GM19372 (cell line): Measurements from ENCODE around the gene HSF2.
A peak's percentile ranks its signal among the peaks of the same experiment; 100 is the strongest.

Source experiments
- ATAC-seq: cut with Tn5 transposase; IDR thresholded peaks from one replicate; pipeline ENCODE4 v1.9.1; 2021; ENCODE audit warnings: mild to moderate bottlenecking, low read depth, moderate library complexity; ENCODE audit not compliant: unreplicated experiment

Gene HSF2, protein sequence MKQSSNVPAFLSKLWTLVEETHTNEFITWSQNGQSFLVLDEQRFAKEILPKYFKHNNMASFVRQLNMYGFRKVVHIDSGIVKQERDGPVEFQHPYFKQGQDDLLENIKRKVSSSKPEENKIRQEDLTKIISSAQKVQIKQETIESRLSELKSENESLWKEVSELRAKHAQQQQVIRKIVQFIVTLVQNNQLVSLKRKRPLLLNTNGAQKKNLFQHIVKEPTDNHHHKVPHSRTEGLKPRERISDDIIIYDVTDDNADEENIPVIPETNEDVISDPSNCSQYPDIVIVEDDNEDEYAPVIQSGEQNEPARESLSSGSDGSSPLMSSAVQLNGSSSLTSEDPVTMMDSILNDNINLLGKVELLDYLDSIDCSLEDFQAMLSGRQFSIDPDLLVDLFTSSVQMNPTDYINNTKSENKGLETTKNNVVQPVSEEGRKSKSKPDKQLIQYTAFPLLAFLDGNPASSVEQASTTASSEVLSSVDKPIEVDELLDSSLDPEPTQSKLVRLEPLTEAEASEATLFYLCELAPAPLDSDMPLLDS

DNA sequence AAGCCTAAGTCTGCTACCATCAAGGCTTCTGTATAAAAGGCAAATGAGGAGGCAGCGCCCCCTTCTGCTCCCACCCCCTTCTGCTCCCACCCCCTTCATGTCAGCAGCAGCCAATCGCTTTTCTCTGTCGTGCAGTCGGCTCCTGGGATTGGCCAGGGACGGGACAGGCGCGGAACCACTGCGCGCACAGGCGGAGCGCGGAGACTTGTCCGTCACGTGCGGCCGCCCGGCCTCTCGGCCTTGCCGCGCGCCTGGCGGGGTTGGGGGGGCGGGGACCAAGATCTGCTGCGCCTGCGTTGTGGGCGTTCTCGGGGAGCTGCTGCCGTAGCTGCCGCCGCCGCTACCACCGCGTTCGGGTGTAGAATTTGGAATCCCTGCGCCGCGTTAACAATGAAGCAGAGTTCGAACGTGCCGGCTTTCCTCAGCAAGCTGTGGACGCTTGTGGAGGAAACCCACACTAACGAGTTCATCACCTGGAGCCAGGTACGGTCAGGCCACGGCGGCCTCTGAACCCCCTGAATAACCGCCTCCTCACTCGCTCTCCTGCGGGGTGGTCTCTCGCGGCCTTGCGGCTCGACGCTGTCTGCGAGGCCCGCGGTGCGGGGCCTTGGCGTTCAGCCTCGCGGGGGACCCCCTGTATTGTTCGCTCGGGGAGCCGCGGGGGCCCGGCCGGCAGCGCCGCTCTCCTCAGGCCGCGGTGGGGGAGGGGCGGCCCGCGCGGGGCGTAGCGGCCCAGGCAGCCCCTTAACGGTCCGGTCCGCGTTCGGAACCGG, at the start of gene HSF2:
HSF2 (plus strand) TSS at position 305 of the 773 bp plus-strand sequence; CDS start at position 391, 86 bp downstream.
- ATAC-seq: peak; percentile 98

DNA sequence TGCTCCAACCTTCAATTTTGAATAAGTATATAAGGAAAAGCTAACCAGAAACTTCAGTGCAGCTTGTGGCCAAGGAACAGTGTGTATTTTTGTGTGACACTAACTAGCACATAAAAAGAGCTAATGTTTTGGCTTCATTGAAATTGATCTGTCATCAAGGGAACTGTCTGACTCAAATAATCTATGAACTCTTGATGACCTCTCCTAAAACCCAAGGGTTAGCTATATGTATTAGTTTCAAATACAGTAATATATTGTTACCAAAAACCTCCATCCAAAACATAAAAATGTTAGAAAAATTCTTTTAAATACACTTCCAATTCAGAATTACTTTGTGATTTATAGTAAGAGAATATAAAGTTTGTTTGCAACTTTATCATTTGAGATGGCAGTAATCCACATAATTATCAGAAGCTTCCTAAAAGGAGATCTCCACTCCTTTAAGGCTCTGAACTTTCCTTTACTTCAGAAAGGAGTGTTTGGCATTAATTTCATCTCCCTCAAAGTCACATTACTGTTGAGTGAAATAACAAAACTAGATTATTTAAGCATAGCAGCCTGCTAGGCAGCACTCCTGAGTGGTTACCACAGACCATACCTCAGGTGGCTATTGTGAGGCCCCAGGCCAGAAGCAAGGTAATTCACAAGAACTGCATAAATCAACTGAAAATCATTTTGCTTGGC, 46.3 kb upstream of the HSF2 start:
- ATAC-seq: no peak

DNA sequence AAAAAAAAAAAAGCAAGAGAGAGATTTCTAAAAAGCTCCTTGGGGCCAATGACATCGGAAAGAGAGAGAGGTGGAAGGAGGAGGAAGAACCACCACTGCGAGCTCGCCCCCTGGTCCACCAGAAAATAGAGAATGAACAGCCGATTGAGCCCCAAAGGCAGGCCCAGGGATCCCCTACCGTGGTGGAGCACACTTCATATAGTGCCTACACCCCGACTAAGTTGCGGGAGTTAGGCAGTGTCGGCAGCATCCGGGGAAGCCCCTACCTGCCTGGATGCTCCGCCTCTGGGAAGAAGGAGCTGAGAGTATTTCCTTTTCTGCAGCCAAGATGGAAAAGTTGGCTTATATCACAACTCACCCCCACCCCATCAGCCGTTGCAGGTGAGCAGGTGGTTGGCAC, 38.6 kb upstream of the HSF2 start:
- no peak for ATAC-seq

DNA sequence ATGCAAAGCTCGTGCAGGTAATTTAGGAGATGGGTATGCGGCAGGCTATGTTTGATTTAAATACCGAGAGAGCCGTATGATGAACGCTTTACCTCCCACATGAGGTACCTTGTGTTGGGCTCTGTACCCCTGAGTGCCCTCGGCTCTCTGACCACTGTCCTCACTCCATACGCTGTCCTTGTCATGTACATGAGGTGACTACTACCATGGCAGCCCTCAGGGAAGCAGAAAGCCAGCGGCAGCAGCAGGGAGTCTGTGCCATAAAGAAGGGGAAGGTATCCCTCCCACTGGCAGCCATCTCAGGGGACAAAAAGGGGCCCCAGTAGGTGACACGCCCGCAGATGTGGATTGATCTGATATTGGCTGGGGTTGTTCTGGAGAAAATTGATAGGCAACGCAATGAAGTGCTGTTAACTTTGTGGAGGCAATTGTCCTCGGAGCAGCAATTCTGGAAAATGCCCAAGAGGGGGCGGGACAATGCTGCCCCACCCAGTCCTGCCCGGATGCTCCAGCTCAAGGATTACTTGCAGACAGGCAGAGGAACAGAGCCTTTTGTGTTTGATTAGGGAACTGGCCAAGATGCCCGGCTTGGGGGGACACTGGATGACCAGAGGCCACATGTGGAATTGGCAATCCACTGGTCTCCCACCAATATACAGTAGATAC, 38.0 kb upstream of the HSF2 start:
- ATAC-seq: no peak

DNA sequence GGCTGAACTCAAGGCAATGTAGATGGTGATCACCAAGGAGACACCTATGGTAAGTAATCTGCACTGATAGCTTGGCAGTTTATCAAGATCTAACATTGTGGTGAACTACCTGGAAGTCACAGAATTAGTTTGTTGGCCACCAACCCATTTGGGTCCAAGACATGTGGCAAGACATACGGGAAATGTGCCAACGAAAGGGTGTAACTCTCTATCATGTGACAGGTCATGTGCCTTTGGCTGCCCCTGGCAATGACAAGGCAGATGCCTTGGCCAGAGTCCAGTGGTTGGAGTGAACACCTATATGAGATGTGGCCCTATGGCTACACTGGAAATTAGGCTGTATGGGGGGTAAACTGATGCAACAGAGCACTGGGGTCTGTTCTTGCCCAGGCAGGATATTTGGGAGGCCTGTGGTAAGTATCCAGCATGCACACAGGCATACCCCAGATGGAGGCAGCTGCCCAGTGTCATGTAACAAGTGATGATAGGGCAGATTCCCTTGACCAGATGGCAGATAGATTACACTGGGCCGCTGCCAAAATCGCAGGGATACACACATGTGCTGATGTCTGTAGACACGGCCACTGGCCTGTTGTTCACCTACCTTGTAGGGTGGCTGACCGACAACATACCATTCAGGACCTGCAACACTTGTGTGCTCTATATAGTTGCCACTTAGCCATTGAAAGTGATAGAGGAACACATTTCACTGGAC, 35.5 kb upstream of the HSF2 start:
- no peak for ATAC-seq

DNA sequence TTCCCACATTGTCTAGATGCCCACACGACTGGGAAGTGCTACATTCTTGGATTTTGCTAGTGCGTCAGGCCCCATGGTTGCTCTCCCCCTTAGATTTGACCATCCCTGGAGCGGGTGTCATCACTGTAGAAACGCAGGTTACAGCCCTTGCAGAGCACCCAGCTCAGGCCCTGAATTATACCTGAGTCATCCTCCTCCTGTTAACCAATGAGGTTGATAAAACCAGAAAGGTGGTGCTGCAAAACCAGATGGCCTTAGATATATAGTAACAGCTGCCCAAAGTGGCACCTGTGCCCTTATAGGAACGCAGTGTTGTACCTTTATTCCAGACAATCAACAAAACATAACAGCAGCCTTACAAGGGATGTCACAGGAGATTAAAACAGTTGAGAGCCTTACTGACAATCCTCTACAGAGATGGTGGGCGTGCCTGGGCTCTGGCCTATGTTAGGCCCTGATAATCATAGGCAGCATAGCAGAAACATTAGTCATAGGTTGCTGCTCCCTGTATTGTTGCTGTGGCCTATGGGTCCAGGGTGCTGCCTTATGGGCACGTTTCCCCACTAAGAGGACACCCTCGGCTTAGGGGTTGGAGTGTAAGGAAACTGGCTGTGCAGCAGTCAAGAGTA, 33.6 kb upstream of the HSF2 start:
- ATAC-seq: no peak

DNA sequence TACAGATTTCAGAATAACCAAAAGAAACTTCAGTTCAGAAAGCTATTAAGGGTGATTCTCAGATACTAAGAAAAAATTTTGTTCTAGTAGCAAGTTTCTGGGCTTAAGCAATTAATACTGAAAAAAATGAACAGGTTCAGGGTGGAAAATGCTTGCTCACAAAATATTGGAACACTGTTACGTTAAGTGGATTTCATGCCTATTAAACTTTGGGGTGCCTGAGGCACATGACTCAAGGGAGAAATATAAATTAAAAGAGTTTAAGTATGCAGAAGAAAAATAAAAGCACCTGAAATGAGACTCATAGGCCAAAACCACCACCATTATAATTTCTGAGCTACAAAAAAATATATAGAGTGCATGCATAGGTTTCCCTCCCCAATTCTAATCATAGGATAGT, 32.3 kb upstream of the HSF2 start:
- ATAC-seq: no peak

DNA sequence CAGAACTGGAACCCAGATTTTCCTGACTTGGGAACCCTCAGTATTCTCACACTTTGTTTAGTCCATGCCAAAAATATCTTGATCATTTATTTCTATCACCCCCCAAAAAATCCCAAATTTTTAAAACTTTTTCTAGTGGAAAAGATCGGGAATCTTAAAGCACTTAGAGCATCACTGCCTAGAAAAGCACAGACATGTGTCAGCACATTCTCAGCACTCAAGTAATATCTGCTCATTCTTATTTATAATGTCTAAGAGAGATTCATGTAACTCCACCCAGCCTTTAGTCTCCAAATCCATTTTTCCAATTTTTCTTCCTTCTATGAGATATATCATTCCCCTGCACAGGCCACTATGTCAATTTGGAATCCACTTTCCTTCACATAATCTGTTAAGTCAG, 29.9 kb upstream of the HSF2 start:
- no peak for ATAC-seq

DNA sequence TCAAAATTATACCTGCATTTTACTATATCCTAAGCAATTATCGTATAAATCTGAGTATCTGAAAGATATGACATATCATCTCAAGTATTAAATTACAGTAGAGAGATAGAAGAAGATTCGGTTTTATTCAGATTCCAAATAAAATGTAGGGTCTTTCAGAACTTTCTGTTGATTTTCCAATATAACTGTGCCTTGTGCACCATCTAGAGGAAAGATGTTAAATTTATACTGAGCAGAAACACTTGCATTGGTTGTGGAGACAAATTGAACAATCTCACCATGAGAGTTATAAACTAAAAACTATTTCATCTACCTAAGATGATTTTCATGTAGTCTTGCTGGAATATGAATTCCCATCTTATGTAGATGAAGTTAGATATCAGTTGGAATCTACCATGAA, 26.8 kb upstream of the HSF2 start:
- no peak for ATAC-seq

DNA sequence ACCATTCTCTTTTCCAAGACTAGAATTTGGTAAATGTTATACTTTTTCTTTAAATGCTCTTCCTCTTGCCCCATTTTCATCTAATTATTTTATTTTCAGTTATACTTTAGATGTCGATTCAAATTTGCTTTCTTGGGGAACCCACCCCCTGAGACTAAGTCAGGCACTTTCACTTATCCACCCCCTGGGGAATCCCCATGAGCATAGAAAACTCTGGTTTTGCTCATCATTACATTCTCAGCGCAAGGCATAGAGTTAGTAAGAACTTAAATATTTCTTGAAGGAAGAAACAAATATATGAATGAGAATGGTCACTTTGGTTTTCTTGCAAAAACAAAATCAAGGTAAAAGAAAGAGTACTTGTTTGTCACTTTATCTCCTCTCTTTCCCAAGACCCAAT, 25.1 kb upstream of the HSF2 start:
- no peak for ATAC-seq

DNA sequence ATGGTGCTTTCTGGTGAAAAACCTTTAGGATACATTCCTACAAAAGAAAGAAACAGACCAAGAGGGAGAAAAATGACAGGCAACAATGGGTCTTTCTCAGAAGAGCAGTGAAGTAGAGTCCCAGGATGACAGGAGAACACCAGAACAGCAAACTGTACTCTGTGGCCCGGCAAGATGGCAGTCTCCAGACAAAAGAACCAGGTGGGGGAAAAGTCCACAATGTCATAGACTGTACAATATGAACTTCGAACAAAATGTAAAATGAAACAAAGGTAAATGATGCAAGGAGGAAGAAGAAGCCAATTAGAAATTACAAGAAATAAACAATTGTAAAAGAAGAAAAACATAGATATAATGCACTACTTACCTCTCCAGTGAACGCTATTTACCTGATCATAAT, 23.2 kb upstream of the HSF2 start:
- no peak for ATAC-seq

DNA sequence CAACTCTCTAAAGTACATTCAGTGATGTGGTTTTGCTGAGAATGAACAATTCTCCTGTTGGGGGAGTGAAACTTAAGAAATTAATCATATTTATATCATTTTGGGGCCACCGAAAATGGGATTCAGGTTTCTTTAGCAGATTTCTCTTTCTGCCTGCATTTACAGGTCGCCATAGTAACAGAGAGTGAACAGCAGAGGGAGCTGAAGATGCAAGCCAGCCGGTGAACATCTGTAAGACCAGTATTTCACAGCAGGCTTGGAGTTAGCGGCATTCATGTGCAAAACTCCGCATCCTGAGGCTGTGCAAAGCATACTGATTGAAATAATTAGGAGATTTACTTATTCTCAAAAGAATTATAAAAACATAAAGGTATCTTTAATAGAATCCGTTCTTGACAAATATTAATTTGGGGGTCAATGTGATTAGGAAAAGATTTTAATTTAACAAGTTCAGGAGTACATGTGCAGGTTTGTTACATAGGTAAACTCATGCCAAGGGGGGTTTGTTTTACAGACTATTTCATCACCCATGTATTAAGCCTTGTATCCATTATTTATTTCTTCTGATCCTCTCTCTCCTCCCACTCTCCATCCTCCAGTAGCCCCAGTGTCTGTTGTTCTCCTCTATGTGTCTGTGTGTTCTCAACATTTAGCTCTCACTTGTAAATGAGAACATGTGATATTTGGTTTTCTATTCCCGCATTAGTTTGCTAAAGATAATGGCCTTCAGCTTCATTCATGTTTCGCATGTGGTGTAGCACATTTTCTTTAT, 17.8 kb upstream of the HSF2 start:
- ATAC-seq: peak; percentile 100

DNA sequence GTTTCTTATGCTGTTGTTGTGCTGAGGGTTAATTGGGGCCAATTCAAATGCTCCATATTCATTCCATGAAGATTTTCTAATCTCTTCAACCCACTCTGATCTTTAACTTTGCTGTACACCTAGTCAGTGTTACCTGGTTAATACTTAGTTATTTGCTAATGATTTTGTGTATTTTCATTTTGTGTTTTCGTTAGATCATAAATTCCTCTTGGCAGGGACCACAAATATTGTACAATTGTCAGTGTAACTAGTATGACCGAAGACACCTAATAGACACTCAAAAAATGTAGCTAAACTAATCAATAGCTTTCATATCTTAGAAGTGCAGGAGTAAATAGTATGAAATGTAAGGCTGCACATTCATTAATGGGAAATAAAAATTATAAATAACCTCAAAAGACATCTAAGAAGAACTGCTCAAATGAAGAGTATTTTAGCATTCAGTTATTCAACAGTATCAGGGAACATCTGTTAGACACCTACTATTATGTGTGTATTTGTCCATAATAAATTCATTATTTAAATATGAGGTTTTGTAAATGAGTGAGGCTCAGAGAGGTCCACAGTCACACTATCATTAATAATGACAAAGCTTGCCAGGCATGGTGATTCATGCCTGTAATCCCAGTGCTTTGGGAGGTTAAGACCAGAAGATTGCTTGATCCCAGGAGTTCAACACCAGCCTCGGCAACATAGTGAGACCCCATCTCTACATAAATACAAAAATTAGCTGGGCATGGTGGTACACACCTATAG, 13.4 kb upstream of the HSF2 start:
- ATAC-seq: no peak

DNA sequence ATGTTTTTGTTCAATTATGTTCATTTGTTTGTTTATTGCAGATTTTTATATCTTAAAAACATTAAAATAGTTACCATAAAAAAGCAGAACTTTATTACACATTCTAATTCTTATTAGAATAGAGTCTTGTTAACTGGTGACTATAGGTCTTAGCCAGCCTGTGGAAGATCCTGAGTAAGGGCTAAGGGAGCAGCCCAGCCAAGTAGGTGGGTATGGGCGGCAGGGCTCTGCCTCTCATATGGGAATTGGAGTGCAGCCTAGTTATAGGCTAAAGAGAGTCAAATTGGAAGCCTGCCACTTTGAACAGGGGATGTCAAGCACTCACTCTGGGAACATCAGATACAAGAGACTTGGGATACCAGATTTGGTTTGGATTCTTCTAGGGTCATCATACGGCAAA, 10.5 kb upstream of the HSF2 start:
- ATAC-seq: no peak

DNA sequence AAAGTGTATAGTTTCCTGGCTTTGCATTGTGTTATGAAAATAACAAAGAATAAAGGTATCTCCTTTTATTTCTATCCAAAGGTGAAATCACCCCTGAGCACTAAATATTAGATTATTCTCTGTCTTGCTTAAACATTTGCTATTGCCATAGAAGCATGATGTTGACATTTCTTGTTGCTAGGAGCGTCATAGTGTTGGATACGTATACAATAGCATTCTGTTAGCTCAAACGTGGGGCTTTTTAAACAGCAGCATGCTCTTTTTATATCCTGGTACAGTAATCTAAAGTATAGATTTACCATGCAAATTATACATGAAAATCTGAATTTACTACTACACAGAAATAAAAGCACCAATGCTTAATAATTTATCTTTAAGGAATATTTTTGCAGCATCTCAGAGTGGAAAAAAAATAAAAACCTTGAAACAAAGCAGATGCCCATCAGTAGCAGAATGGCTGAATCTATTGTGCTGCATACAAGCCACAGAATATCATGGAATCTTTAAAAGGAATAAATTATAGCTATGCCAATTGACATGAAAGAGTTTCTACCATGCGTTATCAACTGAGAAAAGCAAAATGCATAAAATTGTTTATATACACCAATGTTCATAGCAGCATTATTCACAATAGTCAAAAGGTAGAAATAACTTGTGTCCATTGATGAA, 9.6 kb upstream of the HSF2 start:
- no peak for ATAC-seq

DNA sequence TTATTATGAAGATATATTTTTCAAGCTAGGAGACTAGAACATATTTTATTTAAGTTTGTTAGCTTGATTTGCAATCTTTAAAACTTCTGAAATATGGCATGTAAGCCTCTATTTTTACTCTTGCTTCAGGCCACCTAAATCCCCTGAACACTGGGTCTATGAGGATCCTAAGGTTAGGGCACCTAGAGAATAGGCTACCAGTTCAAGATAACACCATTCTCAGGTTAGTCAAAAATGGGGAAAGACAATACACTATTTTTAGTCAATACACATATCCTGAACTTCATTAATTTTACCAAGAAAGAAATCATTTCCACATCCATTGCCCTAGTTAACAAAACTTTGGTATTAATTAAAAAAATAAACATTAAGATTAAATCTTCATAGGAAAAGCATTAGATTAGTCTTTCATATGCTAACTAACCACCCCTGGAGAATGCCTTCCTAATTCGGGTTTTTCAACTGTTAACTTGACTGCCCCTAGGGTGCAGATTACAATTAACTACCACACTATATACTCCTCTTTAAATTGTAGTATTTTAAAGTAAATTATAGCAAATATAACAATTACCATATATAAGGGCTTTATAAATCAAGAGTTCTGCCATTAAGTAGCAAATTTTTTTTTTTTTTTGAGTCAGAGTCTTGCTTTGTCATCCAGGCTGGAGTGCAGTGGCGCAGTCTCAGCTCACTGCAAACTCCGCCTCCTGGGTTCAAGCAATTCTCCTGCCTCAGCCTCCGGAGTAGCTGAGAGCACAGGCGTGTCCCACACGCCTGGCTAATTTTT, 6.7 kb upstream of the HSF2 start:
- ATAC-seq: no peak
